Lung (tissue), 12 donors: ENCODE results near the gene TMSB10. TPM values are rescaled to one million over a fixed set of nuclear protein-coding genes. Genes with fewer than 3 reads are reported as not detected.

Experiments
- ATAC-seq: fragments of 200-7000 bp; cut with Tn5 transposase; one replicate; pipeline ENCODE4 v1.9.1; 2020; ENCODE audit warnings: moderate number of reproducible peaks; ENCODE audit not compliant: insufficient read depth, low FRiP score
- DNase-seq, 3 donors: peaks; one replicate each; pipeline ENCODE4 v3.0.0-alpha.2; 2013 to 2017
- H3K27ac ChIP-seq, 2 donors: one replicate each; pipeline ENCODE4 v1.5.1; 2013; ENCODE audit warnings: mild to moderate bottlenecking in 2 of 2, moderate library complexity in 2 of 2, control low read depth in 1 of 2, inconsistent platforms in 1 of 2, low read depth in 1 of 2, low read length in 1 of 2
- H3K27me3 ChIP-seq, 3 donors: one replicate each; pipeline ENCODE4 v1.5.1; 2013; ENCODE audit warnings: low read length in 2 of 3; ENCODE audit not compliant: control insufficient read depth in 3 of 3, insufficient read depth in 3 of 3
- H3K36me3 ChIP-seq, 4 donors: one replicate each; pipeline ENCODE4 v1.5.1; 2013; ENCODE audit warnings: low read length in 4 of 4, mild to moderate bottlenecking in 1 of 4, moderate library complexity in 1 of 4; ENCODE audit not compliant: control insufficient read depth in 4 of 4, insufficient read depth in 4 of 4
- H3K4me1 ChIP-seq, 5 donors: one replicate each; pipeline ENCODE4 v1.5.1; 2013; ENCODE audit warnings: low read length in 5 of 5, mild to moderate bottlenecking in 2 of 5, moderate library complexity in 1 of 5; ENCODE audit not compliant: control insufficient read depth in 5 of 5, insufficient read depth in 5 of 5
- H3K4me3 ChIP-seq: one replicate; pipeline ENCODE4 v1.5.1; 2013; ENCODE audit warnings: mild to moderate bottlenecking, control low read depth, moderate library complexity
- H3K9ac ChIP-seq, 2 donors: one replicate each; pipeline ENCODE4 v1.5.1; 2013; ENCODE audit warnings: low read length in 2 of 2, control low read depth in 1 of 2; ENCODE audit not compliant: insufficient read depth in 1 of 2
- H3K9me3 ChIP-seq, 4 donors: one replicate each; pipeline ENCODE4 v1.5.1; 2013; ENCODE audit warnings: low read length in 3 of 4, mild to moderate bottlenecking in 1 of 4, moderate library complexity in 1 of 4; ENCODE audit not compliant: control insufficient read depth in 4 of 4, insufficient read depth in 3 of 4
- WGBS, 2 donors: extraction: QIAGEN DNeasy Blood & Tissue Kit; methylation state at CpG; one replicate each; pipeline ENCODE4 v1.1.7; 2013; 5-methylcytosine and 5-hydroxymethylcytosine counted together
- polyA plus RNA-seq, 2 donors: library from polyadenylated mRNA; stranded (reverse); fragments of 200-250 nt; gene quantifications; one replicate each; pipeline ENCODE4 v1.2.1, GENCODE V29; 2013
- total RNA-seq, 2 donors: library from RNA; depleted of rRNA in 1 of 2; stranded (reverse); fragments of >200 nt in 1 of 2; gene quantifications; one replicate each; pipeline ENCODE4 v1.2.1, GENCODE V29; 2014 to 2021
- TF ChIP-seq, protein P1 (sequence below): IDR thresholded peaks from 2 replicates; pipeline ENCODE4 v1.5.1; 2012; ENCODE audit warnings: mild to moderate bottlenecking; ENCODE audit errors: control extremely low read depth, extremely low read depth
- donor health status: control.
- donor health status: control.
- donor health status: Bipolar disorder and iron deficiency.
- donor health status: healthy.
- donor health status: DM: yes; HTN: yes; CAD: no.

TMSB10 gene
- total and polyA plus RNA-seq, 4 donors: 1,849 to 6,202 (median 2,498) TPM

DNA sequence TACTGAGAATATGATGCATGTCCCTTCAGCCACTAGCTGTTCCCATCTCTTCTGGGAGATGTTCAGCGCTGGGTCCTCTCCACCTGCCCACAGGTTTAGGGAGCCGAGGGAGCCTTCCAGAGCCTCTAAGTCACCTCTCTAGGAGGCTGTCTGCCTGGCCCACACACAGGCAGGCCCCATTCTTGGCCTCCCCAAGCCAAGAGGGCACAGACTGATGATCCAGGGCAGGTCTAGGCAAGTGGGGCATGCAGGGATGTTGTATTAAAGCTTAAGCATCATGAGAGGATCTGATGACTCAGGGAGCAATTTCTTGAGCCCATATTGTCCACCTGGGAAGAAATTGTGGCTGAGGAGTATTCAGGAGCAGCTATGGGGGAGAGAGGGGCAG lies 19.9 kb downstream of the TMSB10 start:
- no peaks in the 10 kb centered on the region for H3K27me3 ChIP-seq
- H3K36me3 ChIP-seq: no peaks in the 10 kb centered on the region
- peak overlapping the region; percentile 1 to 26 for H3K27ac ChIP-seq
- H3K4me1 ChIP-seq: peaks cover 0 to 8% (median 3%) of the 10 kb centered on the region in 5 donors
- ATAC-seq: no peak
- H3K9me3 ChIP-seq: no peaks in the 10 kb centered on the region
- no peak overlapping the region for H3K4me3 ChIP-seq
- TF ChIP-seq, protein P1, sequence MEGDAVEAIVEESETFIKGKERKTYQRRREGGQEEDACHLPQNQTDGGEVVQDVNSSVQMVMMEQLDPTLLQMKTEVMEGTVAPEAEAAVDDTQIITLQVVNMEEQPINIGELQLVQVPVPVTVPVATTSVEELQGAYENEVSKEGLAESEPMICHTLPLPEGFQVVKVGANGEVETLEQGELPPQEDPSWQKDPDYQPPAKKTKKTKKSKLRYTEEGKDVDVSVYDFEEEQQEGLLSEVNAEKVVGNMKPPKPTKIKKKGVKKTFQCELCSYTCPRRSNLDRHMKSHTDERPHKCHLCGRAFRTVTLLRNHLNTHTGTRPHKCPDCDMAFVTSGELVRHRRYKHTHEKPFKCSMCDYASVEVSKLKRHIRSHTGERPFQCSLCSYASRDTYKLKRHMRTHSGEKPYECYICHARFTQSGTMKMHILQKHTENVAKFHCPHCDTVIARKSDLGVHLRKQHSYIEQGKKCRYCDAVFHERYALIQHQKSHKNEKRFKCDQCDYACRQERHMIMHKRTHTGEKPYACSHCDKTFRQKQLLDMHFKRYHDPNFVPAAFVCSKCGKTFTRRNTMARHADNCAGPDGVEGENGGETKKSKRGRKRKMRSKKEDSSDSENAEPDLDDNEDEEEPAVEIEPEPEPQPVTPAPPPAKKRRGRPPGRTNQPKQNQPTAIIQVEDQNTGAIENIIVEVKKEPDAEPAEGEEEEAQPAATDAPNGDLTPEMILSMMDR: no peak
- no peak overlapping the region for H3K9ac ChIP-seq
- no peak for DNase-seq
- 94 to 100% methylated on average over 2 of the region's 2 CpGs for WGBS, 2 donors

DNA sequence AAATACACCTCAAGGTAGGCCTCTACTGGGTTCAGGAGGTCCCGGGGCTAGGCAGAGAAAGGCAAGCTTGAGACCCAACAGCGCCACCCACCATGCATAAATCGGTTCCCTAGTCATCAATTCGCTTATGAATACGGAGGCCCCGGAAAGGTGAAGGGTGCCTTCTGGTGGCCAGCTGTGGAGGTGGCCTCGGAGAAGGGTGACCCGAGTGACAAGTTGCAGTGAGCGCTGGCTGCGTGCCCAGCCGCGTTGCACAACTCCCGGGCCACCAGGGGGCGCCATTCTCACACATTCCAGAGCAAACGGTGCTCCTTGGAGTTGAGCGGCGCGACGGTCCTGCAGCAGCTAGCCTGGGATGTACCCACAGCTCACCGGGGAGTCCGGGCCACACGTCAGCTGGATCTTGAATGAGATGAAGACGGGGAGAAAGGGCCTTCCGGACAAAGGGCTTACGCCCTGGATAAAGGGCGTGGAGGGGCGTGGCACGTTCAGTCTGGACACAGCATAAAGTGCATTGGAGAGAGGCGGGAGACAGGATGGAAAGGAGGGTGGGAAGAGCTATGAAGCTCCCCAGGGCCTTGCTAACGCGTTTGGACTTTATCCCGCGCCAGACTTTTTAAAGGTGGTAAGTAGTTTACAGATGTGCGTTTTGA lies 20.4 kb downstream of the TMSB10 start:
- H3K27me3 ChIP-seq: no peaks in the 10 kb centered on the region
- peak; percentile 91 for ATAC-seq
- no peak overlapping the region for H3K9ac ChIP-seq
- TF ChIP-seq, protein P1: peak; percentile 98
- no peaks in the 10 kb centered on the region for H3K36me3 ChIP-seq
- WGBS, 2 donors: 3 to 6% methylated on average over 34 of the region's 34 CpGs
- DNase-seq: peak; percentile 90 to 95 (median 92)
- H3K4me1 ChIP-seq: peaks cover 0 to 8% (median 3%) of the 10 kb centered on the region in 5 donors
- H3K9me3 ChIP-seq: no peaks in the 10 kb centered on the region
- H3K27ac ChIP-seq: peak overlapping the region in 1 of 2 donors; percentile 1
- H3K4me3 ChIP-seq: no peak overlapping the region

DNA sequence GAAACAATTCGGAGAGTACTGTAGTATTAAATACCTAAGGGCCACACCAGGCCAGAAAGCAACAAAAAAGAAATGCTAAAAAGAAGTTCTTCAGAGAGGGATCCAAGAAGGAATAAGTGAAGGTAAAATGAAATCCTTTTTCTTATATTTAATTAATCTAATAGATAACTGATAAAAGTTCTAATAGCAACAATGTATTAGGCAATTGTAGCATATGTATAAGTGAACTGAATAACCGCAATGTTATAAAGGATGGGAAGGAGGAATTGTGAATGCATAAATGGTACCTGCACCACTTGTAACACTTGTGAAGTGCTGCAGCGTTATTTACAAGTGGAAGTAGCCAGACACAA lies 21.8 kb downstream of the TMSB10 start:
- 38 to 52% methylated on average over 3 of the region's 3 CpGs for WGBS, 2 donors
- ATAC-seq (no peak), DNase-seq (no peak)
- H3K27ac ChIP-seq: no peak overlapping the region
- H3K4me3 ChIP-seq: no peak overlapping the region
- H3K4me1 ChIP-seq: peaks cover 0 to 8% (median 3%) of the 10 kb centered on the region in 5 donors
- TF ChIP-seq, protein P1: no peak
- no peaks in the 10 kb centered on the region for H3K36me3 ChIP-seq
- no peak overlapping the region for H3K9ac ChIP-seq
- no peaks in the 10 kb centered on the region for H3K27me3 ChIP-seq
- H3K9me3 ChIP-seq: no peaks in the 10 kb centered on the region

DNA sequence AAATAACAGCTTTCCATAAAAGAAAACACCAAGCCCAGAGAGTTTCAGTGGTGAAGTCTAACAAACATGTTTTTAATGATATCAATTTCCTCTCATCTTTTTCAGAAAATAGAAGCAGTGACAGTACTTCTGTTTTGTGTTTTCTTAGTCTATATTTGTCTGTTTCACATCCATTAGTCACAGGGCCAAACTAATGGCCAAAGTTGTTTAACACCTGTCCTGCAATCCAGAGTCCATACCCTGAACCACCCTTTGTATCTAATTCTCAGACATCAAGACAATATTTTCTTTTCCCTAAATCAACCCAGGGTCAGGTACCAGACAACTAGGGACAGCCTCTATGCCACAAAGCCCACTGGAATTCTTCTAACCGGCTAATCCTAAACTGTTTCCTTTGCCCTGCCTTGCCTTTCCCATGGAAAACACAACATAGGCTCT lies 25.9 kb downstream of the TMSB10 start:
- H3K9ac ChIP-seq: no peak overlapping the region
- ATAC-seq (no peak), DNase-seq (no peak)
- H3K36me3 ChIP-seq: no peaks in the 10 kb centered on the region
- no peak overlapping the region for H3K27ac ChIP-seq
- H3K9me3 ChIP-seq: no peaks in the 10 kb centered on the region
- TF ChIP-seq, protein P1: no peak
- no peak overlapping the region for H3K4me3 ChIP-seq
- 74 to 88% methylated on average over 1 of the region's 1 CpG for WGBS, 2 donors
- no peaks in the 10 kb centered on the region for H3K27me3 ChIP-seq
- no peaks in the 10 kb centered on the region for H3K4me1 ChIP-seq
